Mucosa of descending colon (tissue), 3 donors: ENCODE data around the gene VPS13C. TPM values are rescaled to one million over a fixed set of nuclear protein-coding genes. Genes with fewer than 3 reads are reported as not detected.

ENCODE experiments used
- ATAC-seq: fragments of 200-7000 bp; cut with Tn5 transposase; one replicate; pipeline ENCODE4 v1.9.1; 2020; ENCODE audit warnings: mild to moderate bottlenecking, moderate library complexity
- DNase-seq, 3 donors: peaks; one replicate each; pipeline ENCODE4 v3.0.0-alpha.2; 2020
- H3K36me3 ChIP-seq: fragments of 200-600 bp; one replicate; pipeline ENCODE4 v1.8.0; 2021; ENCODE audit warnings: low read depth, mild to moderate bottlenecking
- H3K4me1 ChIP-seq: fragments of 200-600 bp; one replicate; pipeline ENCODE4 v1.8.0; 2021; ENCODE audit warnings: low read depth, mild to moderate bottlenecking
- H3K4me3 ChIP-seq: fragments of 200-600 bp; one replicate; pipeline ENCODE4 v1.8.0; 2021; ENCODE audit warnings: mild to moderate bottlenecking
- H3K9me3 ChIP-seq: fragments of 200-600 bp; one replicate; pipeline ENCODE4 v1.8.0; 2021; ENCODE audit warnings: mild to moderate bottlenecking
- CTCF ChIP-seq: fragments of 200-600 bp; IDR thresholded peaks from one replicate; pipeline ENCODE4 v1.8.0; 2022; ENCODE audit warnings: antibody characterized with exemption, mild to moderate bottlenecking
- intact Hi-C, 2 donors: fragments of 100-400 bp; cut with DNase I in 1 of 2; cut with micrococcal nuclease in 1 of 2; formaldehyde crosslinking; loops; one replicate each; pipeline versions ENCODE4 v1.11.0 to v1.11.1; 2022; cut with DNase I, micrococcal nuclease
- total RNA-seq, 3 donors: library from RNA; stranded (reverse); fragmentation: NEBNext Ultra II Directional in 2 of 3; extraction: Animal tissue kit (Norgen Biotek cat#: 25700) in 2 of 3; gene quantifications; one replicate each; pipeline versions ENCODE4 v1.2.1 to v1.2.4, GENCODE V29; 2021 to 2023
- donor health status: DM: no; HTN: no; CAD: no; lungs with moderate emphysema.
- donor health status: DM: no; HTN: no; CAD: no.
- donor health status: DM: no; HTN: yes; CAD: no.

The VPS13C gene
- total RNA-seq, 3 donors from 2014 or later, result 51.0 to 76.1 (median 57.1) TPM

DNA sequence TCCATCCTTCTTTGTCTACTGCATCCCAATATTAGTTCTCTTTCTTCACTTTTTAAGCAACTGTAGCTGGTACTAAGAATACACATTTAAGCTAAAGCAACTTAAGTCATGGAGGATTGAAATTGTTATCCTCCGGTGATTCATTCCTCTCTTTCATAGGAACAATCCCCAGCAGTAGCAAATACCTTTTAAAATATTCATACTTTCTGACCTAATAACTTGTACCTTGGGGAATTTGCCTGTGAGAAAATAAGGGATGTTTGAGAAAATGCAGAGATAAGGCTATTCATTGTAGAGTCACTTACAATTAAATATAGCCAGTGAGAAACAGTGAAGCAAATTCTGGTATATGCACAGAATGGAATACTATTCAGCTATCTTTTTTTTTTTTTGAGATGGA, 66.0 kb downstream of the VPS13C start:
- DNase-seq, result no peak
- no peak for TF ChIP-seq CTCF
- Histone ChIP-seq H3K9me3 (no peaks in the 10 kb centered on the region), H3K4me3 (no peak overlapping the region), H3K4me1 (no peaks in the 10 kb centered on the region), H3K36me3 (no peaks in the 10 kb centered on the region)
- ATAC-seq, result no peak
- intact Hi-C loops, result no loop called here

DNA sequence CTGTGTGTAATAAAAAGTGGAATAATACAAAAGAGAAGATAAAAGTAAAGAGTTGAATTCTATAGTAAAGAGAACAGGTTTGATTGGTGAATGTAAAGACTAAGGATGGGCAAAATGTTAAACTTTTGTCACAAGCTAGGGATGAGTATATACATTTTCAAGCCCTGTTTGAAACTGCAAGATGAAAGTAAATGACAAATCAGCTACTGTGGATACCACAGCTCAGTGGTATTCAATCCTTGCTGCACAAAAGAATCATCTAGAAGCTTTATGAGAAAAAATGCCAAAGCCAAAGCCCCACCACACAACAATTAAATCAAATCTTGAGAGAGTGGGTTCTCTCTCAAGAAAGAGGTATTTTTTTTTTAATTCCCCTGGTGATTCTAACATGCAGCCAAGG, 67.7 kb downstream of the VPS13C start:
- DNase-seq (no peak), ATAC-seq (no peak)
- no peaks in the 10 kb centered on the region for H3K9me3 ChIP-seq
- intact Hi-C loops, result no loop called here
- H3K4me1 ChIP-seq, result no peaks in the 10 kb centered on the region
- H3K4me3 ChIP-seq, result no peak overlapping the region
- H3K36me3 ChIP-seq, result no peaks in the 10 kb centered on the region
- no peak for TF ChIP-seq CTCF

GRCh38 chr15:61989667-61990066, 70.6 kb downstream of the VPS13C start:
- no peak for ATAC-seq
- intact Hi-C loops, result no loop called here
- H3K9me3 ChIP-seq, result no peaks in the 10 kb centered on the region
- no peaks in the 10 kb centered on the region for H3K36me3 ChIP-seq
- H3K4me3 ChIP-seq, result no peak overlapping the region
- TF ChIP-seq CTCF, result no peak
- no peak for DNase-seq
- H3K4me1 ChIP-seq, result no peaks in the 10 kb centered on the region

GRCh38 chr15:61987824-61988223, 72.4 kb downstream of the VPS13C start:
- DNase-seq, result no peak
- Histone ChIP-seq H3K9me3 (no peaks in the 10 kb centered on the region), H3K4me1 (no peaks in the 10 kb centered on the region), H3K36me3 (no peaks in the 10 kb centered on the region), H3K4me3 (no peak overlapping the region)
- TF ChIP-seq CTCF, result no peak
- intact Hi-C loops, result no loop called here
- no peak for ATAC-seq

DNA sequence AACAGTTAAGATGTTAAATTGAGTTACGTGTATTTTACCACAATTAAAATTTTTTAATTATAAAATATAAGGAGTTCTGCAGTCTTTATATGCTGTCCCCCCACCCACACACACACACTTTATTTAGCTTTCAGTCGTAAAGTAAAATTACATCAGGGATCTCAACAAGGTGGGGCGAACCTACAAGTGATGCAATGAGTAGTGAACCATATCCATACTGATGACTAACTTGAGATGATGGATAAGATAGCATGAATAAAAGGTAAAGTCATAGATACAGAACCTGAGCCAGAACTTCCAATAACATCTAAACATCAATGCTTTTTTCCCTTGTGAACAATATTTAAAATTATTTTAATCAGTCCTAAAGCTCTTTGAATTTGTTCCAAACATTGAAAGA, 77.2 kb downstream of the VPS13C start:
- H3K9me3 ChIP-seq, result no peaks in the 10 kb centered on the region
- no peak for DNase-seq
- intact Hi-C loops, result no loop called here
- no peaks in the 10 kb centered on the region for H3K36me3 ChIP-seq
- no peak overlapping the region for H3K4me3 ChIP-seq
- TF ChIP-seq CTCF, result no peak
- H3K4me1 ChIP-seq, result no peaks in the 10 kb centered on the region
- ATAC-seq, result no peak

GRCh38 chr15:61978225-61978624, 82.0 kb downstream of the VPS13C start:
- Histone ChIP-seq H3K4me3 (no peak overlapping the region), H3K9me3 (no peaks in the 10 kb centered on the region), H3K36me3 (no peaks in the 10 kb centered on the region), H3K4me1 (peaks cover 11% of the 10 kb centered on the region)
- no peak for TF ChIP-seq CTCF
- ATAC-seq, result no peak
- intact Hi-C loops, result loop anchor here in 1 of 2 donors (10.0 kb wide), 1 partner anchor 53 kb away; no protein-coding TSS in a partner anchor
- no peak for DNase-seq
